Measurements from ENCODE around the gene POU6F1. TPM values are rescaled to one million over a fixed set of nuclear protein-coding genes. Genes with fewer than 3 reads are reported as not detected.
"Not testable (repeated sequence)": the region's sequence is repeated elsewhere in the genome, so short reads cannot be mapped to it uniquely, and the experiment has no call there.

The POU6F1 gene
- total and polyA plus RNA-seq, 9 of the 15 experiments (the other 6 are each of a cell fraction or from before 2014, with no cell fraction given) = 0.14 to 3.3 (median 1.1) TPM

DNA sequence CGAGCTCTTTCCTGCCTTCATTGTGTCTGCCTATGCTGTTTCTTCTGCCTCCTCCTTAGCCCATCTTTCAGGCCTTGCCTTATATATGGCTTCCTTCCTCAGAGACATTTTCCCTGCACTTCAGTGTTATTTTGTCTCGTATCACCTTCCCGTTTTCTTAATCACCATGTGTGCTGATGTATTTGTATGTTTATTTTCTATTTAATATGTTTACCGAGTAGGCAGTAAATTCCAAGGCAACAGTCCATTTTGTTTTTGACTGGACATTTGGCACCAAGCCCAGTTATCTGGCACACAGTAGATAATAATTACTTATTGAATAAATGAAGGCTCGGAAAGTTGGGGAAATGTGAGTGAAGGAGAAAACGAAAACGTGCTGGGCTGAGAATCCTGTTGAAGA, 4.6 kb upstream of the POU6F1 start:
- H3K27ac ChIP-seq (ENCODE audit: extremely low read depth, low read depth, low read length) = peak overlapping the region; percentile 10; the same call in 1 of the 3 replicates
- in situ Hi-C loops (cut with MboI) = no loop called here

DNA sequence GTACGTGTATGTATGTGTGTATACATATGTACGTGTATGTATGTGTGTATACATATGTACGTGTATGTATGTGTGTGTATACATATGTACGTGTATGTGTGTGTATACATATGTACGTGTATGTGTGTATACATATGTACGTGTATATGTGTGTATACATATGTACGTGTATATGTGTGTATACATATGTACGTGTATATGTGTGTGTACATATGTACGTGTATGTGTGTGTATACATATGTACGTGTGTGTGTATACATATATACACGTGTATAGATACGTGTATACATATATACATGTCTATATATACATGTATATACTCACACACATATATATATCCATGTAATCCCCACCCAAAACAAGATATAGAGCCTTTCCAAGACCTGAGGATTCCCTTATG, 2.0 kb upstream of the POU6F1 start:
- POLR2A ChIA-PET = interaction anchor here (0.6 to 0.8 kb wide), 2 partner anchors 11 to 30 kb away, joined by 3 read pairs; no protein-coding TSS in a partner anchor
- TF ChIP-seq, protein P1, sequence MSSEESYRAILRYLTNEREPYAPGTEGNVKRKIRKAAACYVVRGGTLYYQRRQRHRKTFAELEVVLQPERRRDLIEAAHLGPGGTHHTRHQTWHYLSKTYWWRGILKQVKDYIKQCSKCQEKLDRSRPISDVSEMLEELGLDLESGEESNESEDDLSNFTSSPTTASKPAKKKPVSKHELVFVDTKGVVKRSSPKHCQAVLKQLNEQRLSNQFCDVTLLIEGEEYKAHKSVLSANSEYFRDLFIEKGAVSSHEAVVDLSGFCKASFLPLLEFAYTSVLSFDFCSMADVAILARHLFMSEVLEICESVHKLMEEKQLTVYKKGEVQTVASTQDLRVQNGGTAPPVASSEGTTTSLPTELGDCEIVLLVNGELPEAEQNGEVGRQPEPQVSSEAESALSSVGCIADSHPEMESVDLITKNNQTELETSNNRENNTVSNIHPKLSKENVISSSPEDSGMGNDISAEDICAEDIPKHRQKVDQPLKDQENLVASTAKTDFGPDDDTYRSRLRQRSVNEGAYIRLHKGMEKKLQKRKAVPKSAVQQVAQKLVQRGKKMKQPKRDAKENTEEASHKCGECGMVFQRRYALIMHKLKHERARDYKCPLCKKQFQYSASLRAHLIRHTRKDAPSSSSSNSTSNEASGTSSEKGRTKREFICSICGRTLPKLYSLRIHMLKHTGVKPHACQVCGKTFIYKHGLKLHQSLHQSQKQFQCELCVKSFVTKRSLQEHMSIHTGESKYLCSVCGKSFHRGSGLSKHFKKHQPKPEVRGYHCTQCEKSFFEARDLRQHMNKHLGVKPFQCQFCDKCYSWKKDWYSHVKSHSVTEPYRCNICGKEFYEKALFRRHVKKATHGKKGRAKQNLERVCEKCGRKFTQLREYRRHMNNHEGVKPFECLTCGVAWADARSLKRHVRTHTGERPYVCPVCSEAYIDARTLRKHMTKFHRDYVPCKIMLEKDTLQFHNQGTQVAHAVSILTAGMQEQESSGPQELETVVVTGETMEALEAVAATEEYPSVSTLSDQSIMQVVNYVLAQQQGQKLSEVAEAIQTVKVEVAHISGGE (CRISPR knock-in tag; IDR thresholded peaks at IDR 0.05) = peak in 1 of 3 experiments; percentile 49; a peak in 1 of 6 replicates
- TF ChIP-seq ZNF140 (CRISPR knock-in tag; IDR thresholded peaks at IDR 0.05) (peak; percentile 44; the same call in 1 of the 2 replicates), KDM1A (IDR thresholded peaks at IDR 0.05) (peak in 1 of 2 experiments; percentile 96; a peak in 2 of 4 replicates), ZKSCAN8 (CRISPR knock-in tag; IDR thresholded peaks at IDR 0.05) (peak; percentile 64; the same call in 1 of the 2 replicates), NCOR1 (IDR thresholded peaks at IDR 0.05) (0 out of 2 replicates have a peak, but pooled peaks have one; percentile 12), JUNB (CRISPR knock-in tag; conservative IDR thresholded peaks at IDR 0.05) (0 out of 2 replicates have a peak, but pooled peaks have one; percentile 27)
- TF ChIP-seq, protein P2, sequence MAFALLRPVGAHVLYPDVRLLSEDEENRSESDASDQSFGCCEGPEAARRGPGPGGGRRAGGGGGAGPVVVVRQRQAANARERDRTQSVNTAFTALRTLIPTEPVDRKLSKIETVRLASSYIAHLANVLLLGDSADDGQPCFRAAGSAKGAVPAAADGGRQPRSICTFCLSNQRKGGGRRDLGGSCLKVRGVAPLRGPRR (CRISPR knock-in tag; IDR thresholded peaks at IDR 0.05) = peak; percentile 71; the same call in 1 of the 2 replicates

More for the DNA sequence above, 4.6 kb upstream of the POU6F1 start:
- H3K79me2 ChIP-seq (ENCODE audit: control insufficient read depth, insufficient read depth, low read length) = peaks cover 22% of the 10 kb centered on the region
- peak overlapping the region; percentile 16 for H2AFZ ChIP-seq (ENCODE audit: low read depth, low read length)
- peak overlapping the region; percentile 43; the same call in 1 of the 2 replicates for H3K4me2 ChIP-seq (ENCODE audit: insufficient read depth, low read length)
- no peaks in the 10 kb centered on the region for H4K20me1 ChIP-seq (replicated peaks; ENCODE audit: control insufficient read depth, insufficient read depth, low read length)
- peaks cover 15 to 16% of the 10 kb centered on the region in 2 experiments; a peak in 4 of 5 replicates for H3K4me1 ChIP-seq (replicated peaks in 1 of 2; ENCODE audit: control insufficient read depth in 2 of 2, insufficient read depth in 2 of 2, low read length in 2 of 2)
- H3K27me3 ChIP-seq (ENCODE audit: control insufficient read depth in 2 of 2, insufficient read depth in 2 of 2, low read length in 2 of 2) = no peaks in the 10 kb centered on the region
- intact Hi-C loops (cut with micrococcal nuclease) = no loop called here
- H3K36me3 ChIP-seq (ENCODE audit: control insufficient read depth, insufficient read depth, low read length) = no peaks in the 10 kb centered on the region
- H3K9ac ChIP-seq (ENCODE audit: insufficient read depth in 1 of 2, low read depth in 2 of 2, low read length in 2 of 2) = peak overlapping the region; percentile 37 to 83
- no peak overlapping the region for H3K4me3 ChIP-seq
- ChIA-PET CTCF (ENCODE audit: low intra/inter-chr PET ratio) (no interaction called here), POLR2A (interaction anchor here (0.8 kb wide), 1 partner anchor 113 kb away, joined by 3 read pairs; no protein-coding TSS in a partner anchor)
- FAIRE-seq = no peak
- WGBS (ENCODE audit: insufficient coverage, low coverage, missing lambda C conversion rate) = 27% methylated on average over 7 of the region's 7 CpGs
- TF ChIP-seq RB1 (IDR thresholded peaks at IDR 0.05; ENCODE audit: low read depth) (no peak), NFIC (IDR thresholded peaks at IDR 0.05) (peak; percentile 92), ARID1B (IDR thresholded peaks at IDR 0.05) (peak; percentile 22; the same call in 1 of the 2 replicates)
- no peak for ATAC-seq
- H3K9me1 ChIP-seq (ENCODE audit: control insufficient read depth, insufficient read depth, low read length) = no peaks in the 10 kb centered on the region
- no peaks in the 10 kb centered on the region for H3K9me3 ChIP-seq (replicated peaks; ENCODE audit: control insufficient read depth, insufficient read depth, low read depth, low read length)
- no TSS peak for BruUV-seq (replicated peaks)
- peak in 1 of 4 experiments; percentile 32 for DNase-seq (ENCODE audit: extremely low read depth in 1 of 4, low spot score in 3 of 4)

More for the DNA sequence above, 2.0 kb upstream of the POU6F1 start:
- H4K20me1 ChIP-seq (replicated peaks; ENCODE audit: control insufficient read depth, insufficient read depth, low read length); CTCF ChIA-PET (ENCODE audit: low intra/inter-chr PET ratio); FAIRE-seq; H3K27ac ChIP-seq (ENCODE audit: extremely low read depth, low read depth, low read length); ATAC-seq; DNase-seq (ENCODE audit: extremely low read depth in 1 of 4, low spot score in 3 of 4); H2AFZ ChIP-seq (ENCODE audit: low read depth, low read length); H3K9me3 ChIP-seq (replicated peaks; ENCODE audit: control insufficient read depth, insufficient read depth, low read depth, low read length); H3K9me1 ChIP-seq (ENCODE audit: control insufficient read depth, insufficient read depth, low read length); H3K36me3 ChIP-seq (ENCODE audit: control insufficient read depth, insufficient read depth, low read length); H3K4me3 ChIP-seq; in situ Hi-C loops (cut with MboI); BruUV-seq (replicated peaks); H3K27me3 ChIP-seq (ENCODE audit: control insufficient read depth in 2 of 2, insufficient read depth in 2 of 2, low read length in 2 of 2): not testable (repeated sequence)
- Histone ChIP-seq H3K4me2 (ENCODE audit: insufficient read depth, low read length) (peak overlapping the region; percentile 91; the same call in 1 of the 2 replicates), H3K4me1 (replicated peaks in 1 of 2; ENCODE audit: control insufficient read depth in 2 of 2, insufficient read depth in 2 of 2, low read length in 2 of 2) (peaks cover 21 to 22% of the 10 kb centered on the region in 2 experiments; a peak in 4 of 5 replicates), H3K9ac (ENCODE audit: insufficient read depth in 1 of 2, low read depth in 2 of 2, low read length in 2 of 2) (peak overlapping the region in 1 of 2 experiments; percentile 91; a peak in 2 of 4 replicates), H3K79me2 (ENCODE audit: control insufficient read depth, insufficient read depth, low read length) (peaks cover 22% of the 10 kb centered on the region)
- WGBS (ENCODE audit: insufficient coverage, low coverage, missing lambda C conversion rate) = 65% methylated on average over 12 of the region's 12 CpGs
- intact Hi-C loops (cut with micrococcal nuclease) = loop anchor here (2.0 kb wide), 1 partner anchor 19 kb away; the partner anchor contains the start of gene DAZAP2

All from K562 (cell line).